ENCODE data around the gene TMEM245.
"Not testable (repeated sequence)": the region's sequence is repeated elsewhere in the genome, so short reads cannot be mapped to it uniquely, and the experiment has no call there.

TMEM245 gene

DNA sequence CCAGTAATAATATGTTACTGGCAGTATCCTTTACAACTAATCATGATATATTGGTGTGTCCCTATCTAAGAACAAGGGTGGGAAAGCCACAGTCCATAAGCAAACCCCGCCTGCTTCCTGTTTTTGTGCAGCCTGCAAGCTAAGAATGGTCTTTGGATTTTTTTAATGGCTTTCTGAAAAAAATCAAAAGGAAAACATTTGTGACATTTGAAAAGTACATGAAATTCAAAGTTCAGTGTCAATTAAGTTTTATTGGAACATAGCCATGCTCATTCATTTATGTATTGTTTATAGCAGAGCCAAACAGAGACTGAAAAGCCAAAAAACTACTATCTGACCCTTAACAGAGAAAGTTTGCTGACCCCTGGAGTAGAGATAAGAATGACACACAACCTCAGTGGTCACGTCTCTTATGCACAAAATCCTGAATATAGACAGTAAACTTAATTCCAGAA is 12.8 kb upstream of the TMEM245 start:
- no peak for DNase-seq (ENCODE audit: low read depth)

DNA sequence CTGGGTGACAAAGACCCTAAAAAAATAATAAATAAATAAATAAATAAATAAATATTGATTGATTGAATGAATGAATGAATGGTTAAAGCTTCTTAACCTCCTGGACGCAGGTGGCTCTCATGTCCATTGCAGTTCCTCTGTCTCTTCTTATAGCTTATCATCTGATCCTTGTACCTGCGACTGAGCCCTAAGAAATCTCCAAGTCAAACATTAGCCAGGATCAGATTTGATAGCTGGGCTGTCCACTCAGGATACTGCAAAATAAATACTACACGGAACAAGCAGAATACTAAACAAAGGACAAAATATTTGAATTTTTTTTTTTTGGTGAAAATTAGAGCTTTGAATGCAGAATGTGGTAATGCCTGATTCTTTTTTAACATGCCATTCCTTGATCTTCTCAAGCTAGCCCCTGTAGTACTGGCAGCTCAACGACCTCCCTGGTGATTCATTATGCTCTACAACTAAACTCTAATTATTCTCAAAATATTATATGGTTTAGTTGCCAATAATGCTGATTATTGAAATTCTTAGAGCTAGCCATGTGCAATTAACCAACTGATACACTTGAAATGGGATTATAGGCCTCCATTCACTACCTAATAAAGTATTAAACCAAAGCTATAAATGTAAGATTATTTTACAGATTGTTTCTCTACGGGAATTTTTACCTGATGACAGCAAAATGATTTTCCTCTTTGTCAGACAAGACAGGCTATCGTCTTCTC is 9.9 kb upstream of the TMEM245 start:
- no peak for DNase-seq (ENCODE audit: low read depth)

DNA sequence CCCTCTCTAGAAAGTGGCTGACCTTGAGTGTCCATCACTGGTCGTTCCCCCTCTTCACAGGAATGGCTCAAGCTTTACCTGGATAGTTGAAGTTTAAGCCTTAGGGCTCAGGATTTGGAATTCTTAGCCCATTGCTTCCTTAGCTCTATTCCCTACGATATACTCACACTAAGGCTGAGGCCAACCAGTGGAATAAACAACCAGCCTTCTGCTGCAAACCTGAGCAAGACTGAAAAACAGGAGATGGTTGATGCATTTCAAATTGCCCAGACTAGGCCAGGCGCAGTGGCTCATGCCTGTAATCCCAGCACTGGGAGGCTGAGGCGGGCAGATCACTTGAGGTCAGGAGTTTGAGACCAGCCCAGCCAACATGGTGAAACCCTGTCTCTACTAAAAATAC is 6.9 kb upstream of the TMEM245 start:
- DNase-seq (ENCODE audit: low read depth) = not testable (repeated sequence)

DNA sequence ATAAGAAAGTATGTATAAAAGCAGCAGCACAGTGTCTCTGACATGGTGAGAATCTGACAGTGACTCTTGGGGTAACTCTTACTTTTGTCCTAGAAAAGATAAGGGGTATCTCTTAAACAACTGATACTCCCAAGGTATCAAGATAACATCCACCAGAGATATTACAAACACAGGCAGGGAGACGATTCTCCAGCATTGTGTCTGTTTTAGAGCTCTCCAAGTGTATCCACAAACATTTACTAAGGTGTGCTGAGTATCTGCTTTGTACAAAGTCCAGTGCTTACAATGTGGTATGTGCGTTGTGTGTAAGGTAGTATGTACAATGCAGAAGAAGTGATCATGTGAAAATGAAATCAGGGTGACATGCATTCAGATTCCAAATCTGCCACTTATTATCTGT is 4.4 kb upstream of the TMEM245 start:
- no peak for DNase-seq (ENCODE audit: low read depth)

DNA sequence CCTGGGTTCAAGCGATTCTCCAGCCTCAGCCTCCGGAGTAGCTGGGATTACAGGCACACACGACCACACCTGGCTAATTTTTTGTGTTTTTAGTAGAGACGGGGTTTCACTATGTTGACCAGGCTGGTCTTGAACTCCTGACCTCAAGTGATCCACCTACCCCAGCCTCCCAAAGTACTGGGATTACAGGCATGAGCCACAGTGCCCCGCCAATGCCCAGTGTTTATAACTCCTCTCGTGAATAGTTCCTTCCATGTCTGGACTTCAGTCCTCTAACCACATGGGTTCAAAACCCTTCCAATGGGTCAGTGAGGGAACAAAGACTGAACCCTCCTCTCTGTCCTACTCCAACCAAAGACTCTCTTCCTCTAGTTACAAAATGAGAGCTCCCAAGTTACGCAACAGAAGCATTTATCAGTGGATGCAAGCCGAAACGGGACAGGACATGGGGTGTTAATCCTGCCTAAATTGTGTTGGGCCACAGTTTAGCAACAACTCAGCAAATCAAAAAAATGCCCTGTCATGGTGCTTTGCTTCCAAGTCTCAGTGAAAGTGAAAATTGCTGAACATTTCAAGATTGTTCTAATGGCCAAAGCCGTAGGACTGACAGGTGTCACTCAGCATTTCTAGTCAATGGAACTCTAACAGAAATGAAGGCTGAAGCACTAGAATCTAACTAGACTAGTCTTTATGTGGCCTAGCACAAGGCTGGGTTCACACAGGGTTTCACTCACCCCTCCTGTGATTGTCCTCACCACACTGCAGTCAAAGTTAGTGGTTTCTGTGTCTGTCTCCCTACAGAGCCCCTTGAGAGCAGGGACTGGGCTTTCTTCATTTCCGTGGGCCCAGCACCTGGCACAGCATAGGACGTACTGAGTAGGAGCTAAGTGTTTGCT is 3.2 kb upstream of the TMEM245 start:
- no peak for DNase-seq (ENCODE audit: low read depth)

DNA sequence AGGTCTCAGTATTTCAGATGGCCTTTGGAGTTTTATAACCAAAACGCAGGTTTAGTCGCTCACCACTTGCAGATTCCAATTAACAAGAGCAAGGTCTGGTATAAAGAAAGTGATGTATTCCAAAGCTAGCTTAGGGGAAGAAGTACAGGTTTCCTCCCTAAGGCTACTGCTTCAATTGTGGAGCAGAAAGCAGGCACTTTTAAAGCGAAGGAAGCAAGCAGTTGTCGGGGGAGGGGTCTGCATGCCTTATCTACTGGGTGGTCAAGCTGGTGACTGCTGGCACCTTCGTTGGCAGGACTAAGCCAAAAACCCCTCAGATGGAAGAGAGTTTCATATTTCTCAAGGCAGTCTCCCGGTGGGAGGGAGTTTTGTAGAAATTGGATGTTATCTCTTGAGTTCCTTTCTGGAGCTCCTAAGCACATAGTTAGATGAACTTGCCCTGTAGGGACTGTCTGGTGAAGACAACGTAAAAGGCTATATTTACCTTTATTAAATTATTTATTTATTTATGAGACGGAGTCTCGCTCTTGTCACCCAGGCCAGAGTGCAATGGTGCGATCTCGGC is 1.6 kb upstream of the TMEM245 start:
- DNase-seq (ENCODE audit: low read depth) = no peak

DNA sequence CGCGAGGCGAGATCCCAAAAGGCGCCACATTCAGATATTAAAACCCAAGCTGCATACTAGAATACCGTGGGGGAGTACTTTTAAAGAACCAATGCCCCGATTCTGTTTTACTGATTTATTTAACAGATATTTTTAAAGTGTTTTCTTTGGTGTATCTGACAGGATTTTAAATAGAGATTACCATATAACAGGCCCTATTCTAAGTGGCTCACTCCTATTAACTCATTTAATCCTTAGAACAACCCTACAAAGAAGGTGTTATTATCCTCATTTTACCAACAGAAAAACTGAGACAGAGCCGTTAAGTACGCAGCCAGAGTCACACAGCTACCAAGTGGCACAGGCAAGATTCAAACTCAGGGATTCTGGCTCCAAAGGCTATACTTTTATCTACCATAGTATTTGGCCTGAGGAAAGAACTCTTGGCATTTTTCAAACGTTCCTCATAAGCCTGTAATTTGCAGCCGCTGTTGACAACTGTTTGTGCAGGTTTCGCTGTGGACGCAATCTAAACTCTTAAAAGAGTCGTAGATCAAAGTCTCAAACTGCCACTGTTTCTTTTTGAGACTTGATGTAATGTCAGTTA is 550 bp upstream of the TMEM245 start:
- DNase-seq (ENCODE audit: low read depth) = no peak

DNA sequence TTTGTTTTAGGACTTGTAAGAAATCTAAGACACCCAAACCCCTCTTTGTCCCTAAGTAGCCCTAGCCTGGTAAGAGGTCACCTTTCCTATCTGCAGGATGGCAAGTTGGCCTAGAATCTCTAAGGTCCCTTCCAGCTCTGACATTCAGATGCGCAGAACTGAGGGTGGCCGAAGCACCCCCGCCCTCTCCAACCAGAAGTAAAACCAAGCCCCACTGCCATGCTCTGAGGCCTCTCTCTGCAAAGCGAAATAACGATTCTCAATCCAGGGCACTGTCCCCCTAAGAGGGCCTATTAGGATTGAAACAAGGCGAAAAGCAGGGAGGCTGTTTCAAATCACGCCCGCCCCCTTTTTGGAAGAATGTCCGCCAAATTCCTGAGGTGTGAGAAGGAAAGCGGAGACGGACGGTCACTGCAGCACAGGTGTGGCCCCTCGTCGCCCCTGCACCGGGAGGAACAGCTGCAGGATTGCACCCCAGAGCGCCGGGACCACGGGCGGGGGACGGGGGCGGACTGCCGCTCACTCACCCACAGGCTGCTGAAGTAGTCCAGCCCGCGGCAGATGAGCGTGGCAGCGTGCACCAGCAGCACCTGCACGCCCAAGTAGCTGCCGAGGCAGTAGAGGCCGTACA is 824 bp downstream of the TMEM245 start:
- DNase-seq (ENCODE audit: low read depth) = no peak

DNA sequence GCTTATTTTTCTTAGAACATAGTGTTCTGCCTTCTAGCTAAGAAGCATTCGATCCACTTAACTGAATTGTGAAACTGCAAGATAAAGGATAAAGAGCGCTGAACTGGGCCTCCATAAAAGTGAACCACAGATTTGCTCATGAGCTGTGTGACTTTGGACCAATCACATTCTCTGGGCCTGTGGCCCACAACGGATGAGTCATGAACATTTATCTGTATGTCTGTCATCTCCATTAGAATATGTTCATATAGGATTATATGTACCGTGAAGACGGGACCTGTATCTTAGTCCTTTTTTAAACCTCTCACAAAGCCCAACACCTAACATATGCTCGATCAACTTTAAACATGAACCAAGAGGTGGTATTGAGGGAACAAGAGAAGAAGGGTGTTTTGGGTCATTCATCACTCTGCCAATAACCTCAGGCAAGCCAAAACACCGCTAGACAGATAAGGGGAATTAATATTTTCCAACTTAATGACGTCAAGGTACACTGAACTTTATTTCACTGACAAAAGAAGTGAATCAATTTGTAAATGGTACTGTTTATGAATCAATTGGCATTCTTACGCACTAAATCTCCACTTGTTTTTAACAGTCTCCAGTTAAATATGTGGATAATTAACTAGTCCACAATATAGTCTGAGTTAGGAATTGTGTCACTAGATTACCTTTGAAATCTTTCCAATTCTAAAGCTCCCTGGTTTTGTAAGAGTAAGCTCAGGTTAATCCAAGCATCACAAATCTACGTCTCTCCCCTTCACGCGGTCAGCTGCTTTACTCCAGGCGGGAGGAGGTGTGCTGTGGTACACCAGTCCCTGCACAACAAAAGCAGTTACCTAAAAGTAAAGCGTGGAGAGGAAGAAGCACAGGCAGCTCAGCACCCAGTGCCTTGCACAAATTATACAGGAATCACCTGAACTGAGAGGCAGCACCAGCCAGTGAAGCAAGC is 1.6 kb downstream of the TMEM245 start:
- peak; percentile 19 for DNase-seq (ENCODE audit: low read depth)

DNA sequence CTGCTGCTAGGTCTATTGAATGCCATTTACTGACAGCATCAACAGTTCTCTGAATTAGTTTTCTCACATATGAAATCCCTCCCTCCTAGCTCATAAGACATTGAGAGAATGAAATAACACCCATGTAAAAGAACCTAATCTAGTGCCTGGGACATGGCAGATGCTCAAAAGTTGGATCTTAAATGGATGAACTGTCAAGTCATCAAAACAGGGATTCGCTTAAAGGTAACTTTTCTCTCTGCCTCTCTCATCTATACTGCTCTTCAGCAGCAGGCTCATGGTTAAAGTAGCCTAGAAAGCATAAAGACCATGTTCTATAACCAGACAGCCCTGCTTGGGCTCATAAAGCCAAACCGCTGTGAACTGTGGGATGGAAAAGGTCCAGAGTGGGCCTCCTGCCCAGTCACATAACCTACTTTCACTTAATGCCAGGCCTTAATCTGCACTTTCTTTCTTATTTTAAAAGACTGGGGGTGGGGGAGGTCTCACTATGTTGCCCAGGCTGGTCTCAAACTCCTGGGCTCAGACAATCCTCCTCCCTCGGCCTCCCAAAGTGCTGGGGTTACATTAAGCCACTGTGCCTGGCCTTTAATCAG is 3.7 kb downstream of the TMEM245 start:
- no peak for DNase-seq (ENCODE audit: low read depth)

DNA sequence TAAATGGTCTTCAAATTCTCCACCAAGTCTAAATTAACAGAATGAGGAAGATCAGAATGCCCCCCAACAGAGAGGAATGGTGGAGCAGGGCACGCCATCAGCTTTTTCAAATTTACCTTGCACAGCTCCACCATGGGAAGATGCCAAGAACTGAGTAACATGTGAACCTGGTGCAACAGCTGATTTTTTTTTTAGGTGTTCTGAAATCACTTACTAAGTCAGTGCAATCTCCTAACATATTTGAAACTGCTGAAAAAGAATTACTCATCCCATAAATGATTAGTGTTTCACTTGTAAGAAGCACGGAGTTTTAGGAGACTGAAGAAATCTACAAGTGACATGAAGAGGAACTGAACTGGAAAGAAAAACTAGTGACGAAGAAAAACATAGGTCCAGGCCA is 5.1 kb downstream of the TMEM245 start:
- DNase-seq (ENCODE audit: low read depth) = no peak

DNA sequence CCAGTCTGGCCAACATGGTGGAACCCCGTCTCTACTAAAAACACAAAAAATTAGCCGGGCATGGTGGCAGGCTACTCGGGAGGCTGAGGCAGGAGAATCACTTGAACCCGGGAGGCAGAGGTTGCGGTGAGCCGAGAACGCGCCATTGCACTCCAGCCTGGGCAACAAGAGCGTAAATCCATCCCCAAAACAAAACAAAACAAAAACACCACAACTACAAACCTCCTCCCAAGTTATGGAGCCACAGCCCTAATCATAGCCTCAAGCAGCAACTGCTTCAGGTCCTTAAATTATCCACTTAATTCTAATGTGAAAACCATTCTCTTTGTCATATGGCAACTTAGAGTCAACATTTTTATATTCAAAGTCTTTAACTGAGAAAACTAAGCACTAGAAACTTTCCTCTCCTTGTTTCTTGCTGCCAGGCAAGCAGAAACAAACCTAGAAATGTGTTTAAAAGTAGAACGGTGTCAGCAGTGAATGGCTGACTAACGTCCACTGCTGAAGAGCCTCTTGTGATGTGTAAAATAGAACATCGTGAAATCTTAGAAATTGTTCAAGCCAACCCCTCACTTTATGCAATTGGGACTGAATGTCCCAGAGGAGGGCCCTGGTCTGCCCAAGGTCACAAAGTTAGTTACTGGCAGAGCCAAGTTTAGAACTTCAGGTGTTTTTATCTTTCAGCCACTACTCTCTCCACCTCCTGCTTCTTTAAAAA is 5.7 kb downstream of the TMEM245 start:
- no peak for DNase-seq (ENCODE audit: low read depth)

DNA sequence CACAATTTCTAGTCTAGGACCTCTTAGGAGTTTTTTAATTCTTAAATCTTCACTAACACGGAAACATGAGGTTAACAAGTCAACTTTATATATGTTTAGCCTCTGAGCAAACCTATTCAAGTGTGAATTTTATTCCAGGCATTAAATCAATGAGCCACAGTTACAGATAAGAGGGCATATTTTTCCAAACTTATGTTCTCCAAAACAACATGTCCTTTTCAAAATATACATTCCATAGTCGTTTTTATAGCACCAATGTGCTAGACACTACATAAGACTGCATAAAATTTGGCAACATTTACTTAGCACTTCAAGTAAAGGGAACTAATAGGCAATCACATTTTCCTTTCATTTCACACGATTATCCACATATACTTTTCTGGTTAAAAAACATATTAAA is 6.5 kb downstream of the TMEM245 start:
- no peak for DNase-seq (ENCODE audit: low read depth)

DNA sequence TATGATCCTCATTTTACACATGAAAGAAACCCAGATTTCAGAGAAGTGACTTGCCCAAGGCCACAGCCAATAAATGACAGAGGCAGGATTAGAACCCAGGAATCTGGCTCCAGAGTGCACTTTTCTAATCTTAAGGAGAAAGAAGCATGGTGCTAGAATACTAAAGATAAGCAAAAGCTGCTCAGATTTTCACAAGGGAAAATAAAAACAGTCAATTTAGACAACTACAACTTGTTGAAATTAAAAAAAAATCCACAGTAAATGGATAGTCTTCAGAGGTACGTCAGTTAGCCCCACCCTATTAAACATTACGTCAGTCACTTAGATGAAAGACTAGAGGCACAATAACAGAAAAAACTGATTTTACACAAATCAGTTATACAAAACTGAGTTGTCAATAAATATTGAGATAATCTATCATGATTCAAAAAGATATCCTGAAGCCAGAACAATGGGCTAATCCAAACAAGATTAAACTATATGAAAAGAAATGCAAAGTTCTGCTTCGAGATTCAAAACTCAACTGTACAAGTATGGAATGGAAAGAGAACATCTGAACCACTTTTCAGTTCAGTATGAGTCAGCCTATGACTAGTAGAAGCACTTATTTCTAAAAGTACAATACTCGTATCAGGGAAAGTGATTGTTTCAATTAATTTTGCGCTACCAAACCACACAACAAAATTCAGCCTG is 9.3 kb downstream of the TMEM245 start:
- DNase-seq (ENCODE audit: low read depth) = no peak

DNA sequence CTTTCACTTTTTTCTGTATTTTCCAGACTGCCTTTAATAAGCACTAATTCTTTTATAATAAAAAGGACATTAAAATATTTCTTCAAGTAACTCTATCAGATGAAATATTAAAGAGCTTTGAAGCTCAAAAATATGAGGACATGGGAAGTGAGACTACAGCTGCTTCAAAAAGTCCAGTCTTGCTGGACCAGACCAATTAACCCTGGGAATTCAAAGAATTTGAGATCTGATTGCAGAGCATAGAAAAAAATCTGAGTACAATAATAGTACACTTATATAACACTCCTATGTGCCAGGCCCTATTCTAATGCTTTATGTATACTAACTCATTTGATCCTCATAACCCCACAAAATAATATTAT is 9.8 kb downstream of the TMEM245 start:
- no peak for DNase-seq (ENCODE audit: low read depth)

DNA sequence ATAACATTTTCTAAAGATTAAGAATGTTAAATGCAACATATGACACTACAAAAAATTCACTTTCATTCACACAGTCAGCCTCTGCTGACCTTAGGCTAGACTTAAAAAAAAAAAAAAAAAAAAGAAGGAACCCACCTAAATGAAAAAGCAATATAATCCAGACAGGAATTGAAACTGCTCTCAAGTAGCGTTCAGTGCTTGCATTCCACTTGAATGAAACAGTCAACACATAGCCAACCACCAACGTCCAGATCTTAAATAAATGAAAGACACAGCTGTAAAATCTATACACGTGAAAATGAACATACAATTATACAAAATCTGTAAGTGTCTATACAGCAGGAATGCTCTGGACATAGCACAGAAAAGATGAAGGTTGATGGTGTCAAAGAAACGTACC is 11.4 kb downstream of the TMEM245 start:
- no peak for DNase-seq (ENCODE audit: low read depth)

DNA sequence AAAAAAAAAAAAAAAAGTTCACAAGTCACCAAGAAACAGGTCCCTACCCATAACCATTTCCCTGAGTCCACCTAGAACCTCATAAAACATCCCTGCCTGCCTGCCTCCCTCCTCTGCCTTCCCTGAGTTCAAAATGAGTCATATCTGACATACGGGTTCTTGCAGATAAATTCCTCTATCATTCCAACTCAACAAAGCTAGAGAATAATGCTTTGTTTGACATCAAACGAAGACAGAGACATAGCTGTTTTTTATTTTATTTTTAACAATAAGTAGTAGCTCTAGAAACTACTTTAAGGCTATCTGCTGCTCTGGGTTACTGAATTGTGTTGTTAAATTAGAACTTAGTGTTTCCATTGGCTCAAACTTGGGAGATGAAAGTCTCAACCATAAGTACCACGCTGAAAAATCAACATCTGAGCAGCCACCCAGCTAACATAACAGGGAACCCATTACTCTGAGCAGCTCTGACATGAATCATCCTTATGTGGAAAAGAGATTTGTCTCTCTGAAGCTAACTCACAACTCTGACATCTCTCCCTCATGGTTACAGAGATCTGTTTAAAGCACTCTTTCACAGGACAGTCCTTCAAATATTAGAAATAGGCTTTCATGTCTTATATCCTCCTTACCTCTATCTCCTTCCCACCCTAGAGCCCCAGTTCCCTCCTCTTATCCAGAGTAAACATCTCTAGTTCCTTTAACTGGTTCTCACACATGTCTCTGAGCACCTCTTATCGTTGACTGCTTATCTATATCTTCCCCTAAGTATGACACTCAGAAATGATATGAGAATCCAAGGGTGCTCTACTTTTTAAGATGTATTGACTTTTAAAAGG is 12.1 kb downstream of the TMEM245 start:
- no peak for DNase-seq (ENCODE audit: low read depth)

DNA sequence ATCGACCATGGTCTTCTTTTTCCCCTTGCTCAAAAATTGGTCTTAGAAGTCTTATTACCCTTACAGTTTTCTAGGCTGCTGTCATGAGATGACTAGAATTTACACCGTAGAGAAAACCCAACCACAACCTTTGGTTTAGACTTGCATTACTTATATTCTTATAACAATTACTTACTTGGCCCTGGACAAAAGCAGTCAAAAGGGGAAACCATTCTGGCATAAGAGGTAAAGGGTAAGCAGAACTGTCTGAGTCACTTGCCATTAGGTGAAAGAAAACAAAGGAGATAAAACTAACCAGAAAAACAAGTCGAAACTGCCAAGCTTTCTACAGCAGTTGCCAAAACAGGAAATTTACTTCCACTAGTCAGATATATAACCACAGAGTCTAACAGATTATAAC is 17.9 kb downstream of the TMEM245 start:
- DNase-seq (ENCODE audit: low read depth) = no peak

DNA sequence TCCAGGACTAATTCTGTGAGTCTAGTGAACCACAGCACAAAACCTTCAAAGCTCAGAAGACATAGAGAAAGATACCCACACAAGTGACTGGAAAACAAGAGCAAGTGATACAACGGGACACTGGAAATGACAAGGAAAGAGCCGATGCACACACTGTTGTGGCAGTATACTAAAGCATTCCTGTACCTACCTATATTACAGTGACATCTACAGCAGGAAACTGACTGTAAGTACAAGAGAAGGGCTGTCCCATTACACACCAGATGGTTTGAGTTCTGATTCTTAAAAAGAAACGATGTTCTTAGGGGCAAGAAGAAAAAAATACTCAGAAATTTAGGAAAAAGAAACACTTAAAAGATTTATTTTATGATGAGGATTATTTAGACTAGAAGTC is 18.5 kb downstream of the TMEM245 start:
- DNase-seq (ENCODE audit: low read depth) = no peak

Measured in activated T-helper 1 cell treated with Interleukin-2 at 50 U/mL for 16 hours (primary cell).